IMR-90 (cell line): ENCODE results near the gene EPAS1. TPM values are rescaled to one million over a fixed set of nuclear protein-coding genes. Genes with fewer than 3 reads are reported as not detected.
A peak's percentile ranks its signal among the peaks of the same experiment; 100 is the strongest.

Experiments
- ATAC-seq: fragments of 200-7000 bp; cut with Tn5 transposase; 2 replicates; pipeline ENCODE4 v1.9.1; 2020; ENCODE audit warnings: low read depth, mild to moderate bottlenecking, moderate library complexity
- BruUV-seq: library from RNA; stranded (reverse); fragments of 400-500 nt; replicated peaks from 2 replicates; lab custom pipeline; 2021; lab: Mats Ljungman, UMichigan
- CTCF ChIA-PET: fragments of 300-600 bp; formaldehyde crosslinking; extraction: SDS; loops from one replicate; lab custom pipeline; 2021; ENCODE audit warnings: antibody characterized with exemption; lab: Yijun Ruan, JAX
- POLR2A ChIA-PET: fragments of 300-600 bp; sonication (Branson Sonifier 250); formaldehyde crosslinking; loops from one replicate; lab custom pipeline; 2022; ENCODE audit warnings: antibody characterized with exemption; ENCODE audit not compliant: unreplicated experiment; lab: Charles Lee
- DNase-seq: peaks from one replicate; pipeline ENCODE4 v3.0.0; 2013
- H2AFZ ChIP-seq: replicated peaks from 2 replicates; pipeline ENCODE3; 2013; ENCODE audit warnings: low read length, mild to moderate bottlenecking; ENCODE audit not compliant: poor library complexity
- H2AK5ac ChIP-seq: 2 replicates; pipeline ENCODE4 v1.6.1; 2013; ENCODE audit warnings: low read depth, low read length, inconsistent platforms
- H2AK9ac ChIP-seq: replicated peaks from 2 replicates; pipeline ENCODE3; 2013; ENCODE audit warnings: mild to moderate bottlenecking, low read depth, low read length, moderate library complexity; ENCODE audit not compliant: poor library complexity
- H2BK120ac ChIP-seq: 2 replicates; pipeline ENCODE4 v1.6.1; 2013; ENCODE audit warnings: low read depth, low read length, inconsistent platforms
- H2BK15ac ChIP-seq: 3 replicates; pipeline ENCODE4 v1.6.1; 2013; ENCODE audit warnings: low read depth, low read length, inconsistent platforms
- H2BK20ac ChIP-seq: 2 replicates; pipeline ENCODE4 v1.6.1; 2013; ENCODE audit warnings: low read depth, mild to moderate bottlenecking, inconsistent platforms, low read length, moderate library complexity
- H2BK5ac ChIP-seq: 2 replicates; pipeline ENCODE4 v1.6.1; 2013; ENCODE audit warnings: mild to moderate bottlenecking, low read depth, low read length, inconsistent platforms; ENCODE audit not compliant: poor library complexity, severe bottlenecking
- H3K14ac ChIP-seq: replicated peaks from 2 replicates; pipeline ENCODE4 v1.6.1; 2013; ENCODE audit warnings: low read depth, low read length, inconsistent platforms
- H3K18ac ChIP-seq: 2 replicates; pipeline ENCODE4 v1.6.1; 2013; ENCODE audit warnings: low read depth, low read length, control low read depth
- H3K23ac ChIP-seq: 2 replicates; pipeline ENCODE4 v1.6.1; 2013; ENCODE audit warnings: low read depth, low read length, inconsistent platforms
- H3K27ac ChIP-seq: 2 replicates; pipeline ENCODE4 v1.5.1; 2013; ENCODE audit warnings: mild to moderate bottlenecking, control low read depth, low read length; ENCODE audit not compliant: insufficient read depth
- H3K27me3 ChIP-seq: 2 replicates; pipeline ENCODE4 v1.6.1; 2013; ENCODE audit warnings: low read length; ENCODE audit not compliant: control insufficient read depth, insufficient read depth
- H3K36me3 ChIP-seq: 2 replicates; pipeline ENCODE4 v1.6.1; 2013; ENCODE audit warnings: low read length, mixed read lengths; ENCODE audit not compliant: control insufficient read depth, insufficient read depth
- H3K4ac ChIP-seq: 2 replicates; pipeline ENCODE4 v1.6.1; 2013; ENCODE audit warnings: low read depth, low read length, inconsistent platforms
- H3K4me1 ChIP-seq: 2 replicates; pipeline ENCODE4 v1.6.1; 2013; ENCODE audit warnings: low read length, mixed read lengths; ENCODE audit not compliant: control insufficient read depth, insufficient read depth
- H3K4me2 ChIP-seq: 2 replicates; pipeline ENCODE4 v1.6.1; 2013; ENCODE audit warnings: low read depth, mild to moderate bottlenecking, control low read depth, low read length, moderate library complexity
- H3K4me3 ChIP-seq: 2 replicates; pipeline ENCODE4 v1.5.1; 2013; ENCODE audit warnings: low read depth, mild to moderate bottlenecking, control low read depth, low read length, moderate library complexity; ENCODE audit not compliant: insufficient read depth
- H3K56ac ChIP-seq: 2 replicates; pipeline ENCODE4 v1.6.1; 2013; ENCODE audit warnings: low read length, inconsistent platforms; ENCODE audit not compliant: insufficient read depth; ENCODE audit errors: extremely low read depth
- H3K79me1 ChIP-seq, 2 experiments: 2 replicates each; pipeline ENCODE4 v1.6.1; 2013; ENCODE audit warnings: low read length in 2 of 2, inconsistent platforms in 1 of 2, low read depth in 1 of 2
- H3K9ac ChIP-seq: 2 replicates; pipeline ENCODE4 v1.6.1; 2013; ENCODE audit warnings: low read depth, low read length, control low read depth
- H3K9me1 ChIP-seq: 2 replicates; pipeline ENCODE4 v1.6.1; 2013; ENCODE audit warnings: low read length, inconsistent platforms; ENCODE audit not compliant: insufficient read depth
- H3K9me3 ChIP-seq: 2 replicates; pipeline ENCODE4 v1.6.1; 2013; ENCODE audit warnings: low read length; ENCODE audit not compliant: control insufficient read depth, insufficient read depth
- H4K20me1 ChIP-seq: 2 replicates; pipeline ENCODE4 v1.6.1; 2013; ENCODE audit warnings: low read length, inconsistent platforms; ENCODE audit not compliant: insufficient read depth
- H4K5ac ChIP-seq: 2 replicates; pipeline ENCODE4 v1.6.1; 2013; ENCODE audit warnings: mild to moderate bottlenecking, low read depth, low read length, control low read depth
- H4K8ac ChIP-seq, 2 experiments: 2 replicates each; pipeline ENCODE4 v1.6.1; 2013; ENCODE audit warnings: low read depth in 2 of 2, low read length in 2 of 2, control low read depth in 1 of 2, inconsistent platforms in 1 of 2
- H4K91ac ChIP-seq: 2 replicates; pipeline ENCODE4 v1.6.1; 2013; ENCODE audit warnings: low read depth, low read length, inconsistent platforms; ENCODE audit not compliant: insufficient read depth
- BHLHE40 ChIP-seq: fragments of 150-350 bp; IDR thresholded peaks from 2 replicates; pipeline ENCODE4 v1.6.1; 2016; ENCODE audit warnings: mild to moderate bottlenecking, low read depth, low read length
- CEBPB ChIP-seq: IDR thresholded peaks from 2 replicates; pipeline ENCODE4 v1.6.1; 2012; ENCODE audit warnings: low read depth, low read length, improper control_type of control experiment
- CHD1 ChIP-seq: IDR thresholded peaks from 2 replicates; pipeline ENCODE4 v1.6.1; 2012; ENCODE audit warnings: low read depth, low read length, improper control_type of control experiment
- CTCF ChIP-seq: conservative IDR thresholded peaks from 2 replicates; pipeline ENCODE4 v1.5.1; 2012; ENCODE audit warnings: mild to moderate bottlenecking, low read depth, low read length, improper control_type of control experiment
- ELK1 ChIP-seq: fragments of 150-350 bp; IDR thresholded peaks from 2 replicates; pipeline ENCODE4 v1.6.1; 2016; ENCODE audit warnings: low read depth, mild to moderate bottlenecking, low read length, moderate library complexity, borderline replicate concordance
- FOS ChIP-seq: fragments of 150-350 bp; IDR thresholded peaks from 2 replicates; pipeline ENCODE4 v1.6.1; 2016; ENCODE audit warnings: low read depth, low read length
- MAFK ChIP-seq: IDR thresholded peaks from 2 replicates; pipeline ENCODE4 v1.6.1; 2012; ENCODE audit warnings: low read depth, low read length, improper control_type of control experiment
- MAZ ChIP-seq: IDR thresholded peaks from 2 replicates; pipeline ENCODE4 v1.6.1; 2012; ENCODE audit warnings: low read depth, mild to moderate bottlenecking, low read length, improper control_type of control experiment, moderate library complexity, borderline replicate concordance
- MXI1 ChIP-seq: IDR thresholded peaks from 2 replicates; pipeline ENCODE4 v1.6.1; 2012; ENCODE audit warnings: low read depth, mild to moderate bottlenecking, low read length, moderate library complexity, borderline replicate concordance
- NFE2L2 ChIP-seq: fragments of 150-350 bp; IDR thresholded peaks from 2 replicates; pipeline ENCODE4 v1.6.1; 2016; ENCODE audit warnings: low read depth, mild to moderate bottlenecking, low read length
- POLR2A ChIP-seq: IDR thresholded peaks from 2 replicates; pipeline ENCODE4 v1.6.1; 2012; ENCODE audit warnings: mild to moderate bottlenecking, low read depth, low read length
- RAD21 ChIP-seq: IDR thresholded peaks from 2 replicates; pipeline ENCODE4 v1.6.1; 2012; ENCODE audit warnings: low read length, improper control_type of control experiment
- RFX5 ChIP-seq: IDR thresholded peaks from 2 replicates; pipeline ENCODE4 v1.8.0; 2012; ENCODE audit warnings: low read depth, mild to moderate bottlenecking, low read length, moderate library complexity
- SMC3 ChIP-seq: fragments of 150-350 bp; IDR thresholded peaks from 2 replicates; pipeline ENCODE4 v1.6.1; 2016; ENCODE audit warnings: low read depth, mild to moderate bottlenecking, antibody characterized with exemption, low read length, moderate library complexity
- USF2 ChIP-seq: fragments of 150-350 bp; IDR thresholded peaks from 2 replicates; pipeline ENCODE4 v1.6.1; 2017; ENCODE audit warnings: mild to moderate bottlenecking, antibody characterized with exemption, low read length, low read depth
- WGBS, 2 experiments: methylation state at CpG; one replicate each; pipeline versions ENCODE4 v1.1.5 to v1.1.7; 2013; ENCODE audit warnings: missing lambda C conversion rate in 2 of 2; ENCODE audit not compliant: insufficient read length in 1 of 2; ENCODE audit errors: extremely low coverage in 2 of 2; 5-methylcytosine and 5-hydroxymethylcytosine counted together
- dilution Hi-C: fragments of 300-500 bp; cut with HindIII; formaldehyde crosslinking; loops from one replicate; pipeline ENCODE4 v1.14.3; 2018; ENCODE audit warnings: low sequenced_read_pairs; ENCODE audit not compliant: unreplicated experiment
- in situ Hi-C: fragments of 300-500 bp; cut with MboI; formaldehyde crosslinking; loops from 3 replicates; pipeline ENCODE4 v1.14.3; 2019; ENCODE audit warnings: low sequenced_read_pairs, inconsistent platforms, mixed read lengths
- intact Hi-C: fragments of 100-400 bp; cut with micrococcal nuclease; formaldehyde crosslinking; loops from 2 replicates; pipeline ENCODE4 v1.10.0; 2022
- polyA plus RNA-seq, 3 experiments: library from polyadenylated mRNA; depleted of rRNA; stranded (reverse); fragments of >200 nt; gene quantifications; 2 replicates each; pipeline ENCODE4 v1.2.3, GENCODE V29; 2012; ENCODE audit warnings: low replicate concordance in 1 of 3
- total RNA-seq: library from RNA; depleted of rRNA; stranded (reverse); fragments of >200 nt; gene quantifications from 2 replicates; pipeline ENCODE4 v1.2.3, GENCODE V29; 2012

EPAS1 gene
- total and polyA plus RNA-seq, 2 of the 4 experiments (the other 2 are of a cell fraction): 40.7 to 120 TPM

- CTCF ChIA-PET: no interaction called here
- peaks cover 98% of the 10 kb centered on the region for H4K20me1 ChIP-seq
- TF ChIP-seq USF2 (no peak), RAD21 (no peak), ELK1 (no peak), SMC3 (no peak), FOS (no peak), CEBPB (no peak), CHD1 (no peak), CTCF (no peak), POLR2A (no peak), MAZ (no peak), MAFK (no peak), RFX5 (no peak), MXI1 (no peak), BHLHE40 (no peak), NFE2L2 (no peak)
Measured at GRCh38 chr2:46311651-46312223, 14.5 kb downstream of the EPAS1 start.

More at GRCh38 chr2:46311651-46312223, 14.5 kb downstream of the EPAS1 start:
- in situ Hi-C loops (loop anchor here (25.0 kb wide), 1 partner anchor 674 kb away; no protein-coding TSS in a partner anchor), intact Hi-C loops (no loop called here), dilution Hi-C loops (no loop called here)
- H3K36me3 ChIP-seq: peaks cover 13% of the 10 kb centered on the region
- no peak overlapping the region for H3K9ac ChIP-seq
- H3K23ac ChIP-seq: no peak overlapping the region
- no peak overlapping the region for H3K27ac ChIP-seq
- peaks cover 53% of the 10 kb centered on the region for H3K9me1 ChIP-seq
- H2AK5ac ChIP-seq: peak overlapping the region; percentile 82; the same call in 1 of the 2 replicates
- no peak overlapping the region for H2AK9ac ChIP-seq
- no peak overlapping the region for H2BK20ac ChIP-seq
- no peak overlapping the region for H4K5ac ChIP-seq
- H2AFZ ChIP-seq: peak overlapping the region; percentile 52
- WGBS, 2 experiments: no CpG with 5 or more reads among the region's 6 CpGs
- H3K4me3 ChIP-seq: no peak overlapping the region
- H3K18ac ChIP-seq: peak overlapping the region; percentile 5; the same call in 1 of the 2 replicates
- peak overlapping the region; percentile 32 for H3K4ac ChIP-seq
- 0 out of 2 replicates have a peak overlapping the region, but pooled peaks have one; percentile 21 for H3K14ac ChIP-seq
- DNase-seq (no peak), ATAC-seq (no peak)
- peak overlapping the region; percentile 16; the same call in 1 of the 2 replicates for H2BK120ac ChIP-seq
- H3K56ac ChIP-seq: no peak overlapping the region
- H3K79me1 ChIP-seq: peaks cover 21 to 93% of the 10 kb centered on the region in 2 experiments
- H4K8ac ChIP-seq: 0 out of 4 replicates have a peak overlapping the region, but pooled peaks of 1 of the 2 experiments have one; percentile 10
- BruUV-seq: no TSS peak
- peak overlapping the region; percentile 25; the same call in 1 of the 2 replicates for H4K91ac ChIP-seq
- H2BK15ac ChIP-seq: peak overlapping the region; percentile 42; the same call in 1 of the 3 replicates
- no peaks in the 10 kb centered on the region for H3K9me3 ChIP-seq
- no peak overlapping the region for H3K4me2 ChIP-seq
- POLR2A ChIA-PET: no interaction called here
- H2BK5ac ChIP-seq: peak overlapping the region; percentile 25
- H3K4me1 ChIP-seq: peaks cover 41% of the 10 kb centered on the region
- no peaks in the 10 kb centered on the region for H3K27me3 ChIP-seq
